K562 (cell line): ENCODE measurements around the gene LMNB1. TPM values are rescaled to one million over a fixed set of nuclear protein-coding genes. Genes with fewer than 3 reads are reported as not detected.

ENCODE experiments used
- ATAC-seq: fragments of 200-7000 bp; cut with Tn5 transposase; 3 replicates; pipeline ENCODE4 v1.9.1; 2020; ENCODE audit warnings: moderate library complexity
- BruUV-seq: library from RNA; stranded (reverse); fragments of 400-500 nt; replicated peaks from 2 replicates; lab custom pipeline; 2021; lab: Mats Ljungman, UMichigan
- CTCF ChIA-PET: fragments of 300-600 bp; formaldehyde crosslinking; extraction: SDS; loops from one replicate; lab custom pipeline; 2021; ENCODE audit warnings: low intra/inter-chr PET ratio; lab: Yijun Ruan, JAX
- POLR2A ChIA-PET: fragments of 300-600, 350-650 bp; sonication (Branson Sonifier 250); formaldehyde crosslinking; extraction: SDS; loops from one replicate; lab custom pipeline; 2021; ENCODE audit warnings: antibody characterized with exemption, inconsistent platforms; lab: Yijun Ruan, JAX
- DNase-seq, 4 experiments: peaks; one replicate each; pipeline versions ENCODE4 v3.0.0 to v3.0.0-alpha.2; 2011 to 2018; ENCODE audit warnings: low spot score in 3 of 4, mixed read lengths in 3 of 4; ENCODE audit errors: extremely low read depth in 1 of 4
- FAIRE-seq: peaks from 2 replicates; lab custom pipeline; 2011; peaks lifted over from hg19 to GRCh38; lab: Jason Lieb, UNC
- H2AFZ ChIP-seq: 2 replicates; pipeline ENCODE4 v1.6.0; 2011; ENCODE audit warnings: low read depth, low read length, control low read depth, inconsistent platforms
- H3K27ac ChIP-seq: fragments of 200-600 bp; 3 replicates; pipeline ENCODE4 v1.8.0; 2011; ENCODE audit warnings: low read depth, mild to moderate bottlenecking, control low read depth, inconsistent platforms, low read length, moderate library complexity, mixed read lengths; ENCODE audit errors: extremely low read depth
- H3K27me3 ChIP-seq, 2 experiments: fragments of 300-600 bp in 1 of 2; 2 replicates in 1 of 2; 3 replicates in 1 of 2; pipeline versions ENCODE4 v1.6.0 to v1.8.0; 2011; ENCODE audit warnings: inconsistent platforms in 2 of 2, low read length in 2 of 2, mild to moderate bottlenecking in 1 of 2, mixed read lengths in 1 of 2, moderate library complexity in 1 of 2; ENCODE audit not compliant: control insufficient read depth in 2 of 2, insufficient read depth in 2 of 2
- H3K36me3 ChIP-seq: fragments of 300-600 bp; 3 replicates; pipeline ENCODE4 v1.8.0; 2011; ENCODE audit warnings: mild to moderate bottlenecking, low read length, inconsistent platforms; ENCODE audit not compliant: control insufficient read depth, insufficient read depth
- H3K4me1 ChIP-seq, 2 experiments: fragments of 200-600 bp in 1 of 2; replicated peaks in 1 of 2; 2 replicates in 1 of 2; 3 replicates in 1 of 2; pipeline versions ENCODE4 v1.5.1 to v1.8.0; 2011; ENCODE audit warnings: inconsistent platforms in 2 of 2, low read length in 2 of 2, mild to moderate bottlenecking in 1 of 2, mixed read lengths in 1 of 2, moderate library complexity in 1 of 2; ENCODE audit not compliant: control insufficient read depth in 2 of 2, insufficient read depth in 2 of 2
- H3K4me2 ChIP-seq: 2 replicates; pipeline ENCODE4 v1.6.1; 2011; ENCODE audit warnings: low read length, control low read depth, inconsistent platforms, mixed read lengths; ENCODE audit not compliant: insufficient read depth
- H3K4me3 ChIP-seq: fragments of 200-600 bp; sonication (generic), shearing (Covaris generic); 2 replicates; pipeline ENCODE4 v1.5.1; 2016; ENCODE audit warnings: control low read depth, inconsistent platforms
- H3K79me2 ChIP-seq: fragments of 200-600 bp; 3 replicates; pipeline ENCODE4 v1.8.0; 2011; ENCODE audit warnings: low read length, inconsistent platforms; ENCODE audit not compliant: control insufficient read depth, insufficient read depth
- H3K9ac ChIP-seq, 2 experiments: 2 replicates each; pipeline versions ENCODE4 v1.6.0 to v1.6.1; 2011; ENCODE audit warnings: low read depth in 2 of 2, low read length in 2 of 2, control low read depth in 1 of 2, inconsistent platforms in 1 of 2, mild to moderate bottlenecking in 1 of 2, mixed read lengths in 1 of 2; ENCODE audit not compliant: insufficient read depth in 1 of 2
- H3K9me1 ChIP-seq: one replicate; pipeline ENCODE4 v1.6.0; 2011; ENCODE audit warnings: inconsistent platforms, mild to moderate bottlenecking, low read length, moderate library complexity; ENCODE audit not compliant: control insufficient read depth, insufficient read depth
- H3K9me3 ChIP-seq: replicated peaks from 2 replicates; pipeline ENCODE4 v1.5.1; 2011; ENCODE audit warnings: low read depth, low read length, inconsistent platforms; ENCODE audit not compliant: control insufficient read depth, insufficient read depth
- H4K20me1 ChIP-seq: replicated peaks from 2 replicates; pipeline ENCODE4 v1.6.1; 2011; ENCODE audit warnings: low read length, inconsistent platforms, mixed read lengths; ENCODE audit not compliant: control insufficient read depth, insufficient read depth
- FOSL1 ChIP-seq: fragments of 200-800 bp; sonication (Bioruptor generic); conservative IDR thresholded peaks from 2 replicates; pipeline ENCODE4 v1.6.1; 2016; ENCODE audit warnings: missing genetic modification characterization, missing compliant biosample characterization
- NFE2 ChIP-seq: IDR thresholded peaks from 2 replicates; pipeline ENCODE4 v1.6.1; 2014; ENCODE audit warnings: antibody characterized with exemption, low read depth
- NR3C1 ChIP-seq: sonication (generic); formaldehyde crosslinking; IDR thresholded peaks from 2 replicates; pipeline ENCODE4 v1.8.1; 2022; ENCODE audit warnings: missing genetic modification reagents
- PML ChIP-seq: IDR thresholded peaks from 2 replicates; pipeline ENCODE4 v1.6.1; 2012; ENCODE audit warnings: low read length, inconsistent platforms
- POLR2A ChIP-seq: fragments of 450-650 bp; conservative IDR thresholded peaks from 2 replicates; pipeline ENCODE4 v1.6.1; 2016
- POLR2G ChIP-seq: fragments of 200-400 bp; formaldehyde crosslinking; IDR thresholded peaks from 2 replicates; pipeline ENCODE4 v1.6.1; 2017; ENCODE audit warnings: low read depth, mild to moderate bottlenecking, antibody characterized with exemption, low read length, moderate library complexity
- TFAM ChIP-seq: fragments of 250-450 bp; sonication (Bioruptor Pico); conservative IDR thresholded peaks from 2 replicates; pipeline ENCODE4 v1.5.0; 2021; ENCODE audit warnings: mild to moderate bottlenecking, moderate library complexity
- XRCC4 ChIP-seq: IDR thresholded peaks from one replicate; pipeline ENCODE4 v1.6.1; 2011; ENCODE audit not compliant: insufficient read depth, insufficient read length; ENCODE audit errors: extremely low read depth
- ZC3H4 ChIP-seq: sonication (generic); formaldehyde crosslinking; IDR thresholded peaks from 2 replicates; pipeline ENCODE4 v1.9.0; 2021; ENCODE audit warnings: missing genetic modification reagents, borderline replicate concordance
- ZC3H8 ChIP-seq: fragments of 450-650 bp; IDR thresholded peaks from 2 replicates; pipeline ENCODE4 v1.6.1; 2017
- ZNF695 ChIP-seq: fragments of 450-650 bp; formaldehyde crosslinking; IDR thresholded peaks from 2 replicates; pipeline ENCODE4 v1.4.0; 2020; ENCODE audit warnings: mild to moderate bottlenecking, moderate library complexity
- ZNF699 ChIP-seq: fragments of 250-450 bp; sonication (Bioruptor Pico); IDR thresholded peaks from 2 replicates; pipeline ENCODE4 v1.8.0; 2021; ENCODE audit warnings: mild to moderate bottlenecking, moderate library complexity; ENCODE audit not compliant: insufficient replicate concordance
- ZNF75A ChIP-seq: fragments of 450-650 bp; formaldehyde crosslinking; IDR thresholded peaks from 2 replicates; pipeline ENCODE4 v1.4.0; 2020; ENCODE audit warnings: mild to moderate bottlenecking
- WGBS: fragments of 100-300 bp; shearing (Covaris generic); methylation state at CpG from one replicate; pipeline ENCODE4 v1.1.6; 2016; ENCODE audit warnings: low coverage, mixed read lengths; ENCODE audit not compliant: insufficient coverage; ENCODE audit errors: missing lambda C conversion rate; 5-methylcytosine and 5-hydroxymethylcytosine counted together
- in situ Hi-C: fragments of 300-500 bp; cut with MboI; formaldehyde crosslinking; loops from 4 replicates; pipeline ENCODE4 v1.15.0; 2018; ENCODE audit warnings: inconsistent platforms, mixed read lengths
- intact Hi-C: fragments of 100-400 bp; cut with micrococcal nuclease; formaldehyde crosslinking; loops from 2 replicates; pipeline ENCODE4 v1.14.2; 2022
- polyA plus RNA-seq, 8 experiments: library from polyadenylated mRNA; depleted of rRNA in 4 of 8; stranded (reverse) in 5 of 8; unstranded in 3 of 8; fragments of >200 nt; fragmentation: Nextera tagmentation in 2 of 8; fragmentation: Illumina TruSeq in 1 of 8; extraction: Ambion mirVana in 2 of 8; extraction: Trizol in 1 of 8; gene quantifications; 2 replicates each; pipeline versions ENCODE4 v1.2.1 to v1.2.3, GENCODE V29; 2011 to 2014; ENCODE audit warnings: inconsistent platforms in 1 of 8, missing spikeins in 1 of 8
- total RNA-seq, 7 experiments: library from RNA; depleted of rRNA in 6 of 7; stranded (reverse); fragments of >200 nt in 6 of 7; fragmentation: Illumina TruSeq in 2 of 7; extraction: Trizol in 2 of 7; gene quantifications; 2 replicates each; pipeline versions ENCODE4 v1.2.1 to v1.2.3, GENCODE V29; 2011 to 2021; ENCODE audit warnings: low replicate concordance in 1 of 7
- TF ChIP-seq, protein P1 (sequence below): fragments of 450-650 bp; IDR thresholded peaks from 2 replicates; pipeline ENCODE4 v1.6.1; 2017; ENCODE audit warnings: antibody characterized with exemption, mild to moderate bottlenecking
- TF ChIP-seq, protein P2 (sequence below): sonication (generic); formaldehyde crosslinking; IDR thresholded peaks from 2 replicates; pipeline ENCODE4 v1.8.0; 2023; ENCODE audit warnings: mild to moderate bottlenecking, missing genetic modification reagents

Gene LMNB1
- total and polyA plus RNA-seq, 9 of the 15 experiments (the other 6 are each of a cell fraction or from before 2014, with no cell fraction given): 2.8 to 190 (median 131) TPM

DNA sequence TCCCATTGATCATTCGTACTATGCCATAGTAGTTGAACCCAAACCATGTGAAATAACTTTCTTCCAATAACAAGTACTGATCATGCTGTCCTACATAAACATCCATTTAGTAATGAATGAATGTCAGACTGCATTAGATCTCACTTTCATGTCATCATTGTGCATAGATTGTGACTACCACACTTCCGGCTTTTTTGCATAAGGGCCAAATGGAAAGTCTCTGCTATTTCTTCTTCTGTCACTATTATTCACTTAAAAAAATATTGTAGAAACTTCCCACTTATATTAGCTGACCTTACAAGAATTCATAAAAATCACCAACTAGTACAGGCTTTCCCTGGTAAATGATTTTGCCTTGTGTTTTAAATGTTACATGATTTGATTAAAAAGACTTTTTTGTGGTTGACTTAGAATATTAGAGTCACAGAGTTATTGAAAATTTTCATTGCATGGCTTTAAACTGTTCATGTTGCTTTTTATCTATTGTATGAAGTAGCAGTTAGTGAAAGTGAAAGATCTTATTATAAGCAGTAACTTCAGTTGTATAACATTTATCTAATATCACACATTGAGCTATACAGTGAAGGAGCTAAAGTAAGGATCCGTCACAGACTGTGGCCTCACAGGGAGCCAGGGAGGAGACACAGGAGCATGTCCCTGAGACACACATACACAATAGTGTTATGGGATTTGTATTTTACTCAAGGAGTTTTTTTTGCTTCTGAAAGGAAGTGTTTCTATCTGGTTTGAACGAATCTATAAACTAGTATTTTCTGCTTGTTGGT, 33.9 kb downstream of the LMNB1 start:
- ChIA-PET CTCF (no interaction called here), POLR2A (interaction anchor here (0.7 to 0.9 kb wide), 2 partner anchors 134 to 193 kb away, joined by 3 read pairs; no protein-coding TSS in a partner anchor)
- in situ Hi-C loops (no loop called here), intact Hi-C loops (no loop called here)
- Histone ChIP-seq H3K4me2 (no peak overlapping the region), H3K4me1 (peaks cover 0 to 3% of the 10 kb centered on the region in 2 experiments; a peak in 1 of 5 replicates), H3K9me3 (no peaks in the 10 kb centered on the region), H3K27ac (no peak overlapping the region), H3K36me3 (peaks cover 96% of the 10 kb centered on the region), H4K20me1 (no peaks in the 10 kb centered on the region), H3K4me3 (no peak overlapping the region), H3K79me2 (peaks cover 28% of the 10 kb centered on the region), H2AFZ (no peak overlapping the region), H3K9ac (no peak overlapping the region), H3K27me3 (no peaks in the 10 kb centered on the region), H3K9me1 (no peaks in the 10 kb centered on the region)
- no peak for DNase-seq
- BruUV-seq: no TSS peak
- WGBS: 82% methylated on average over 4 of the region's 4 CpGs
- FAIRE-seq: no peak
- ATAC-seq: no peak
- TF ChIP-seq TFAM (CRISPR knock-in tag) (no peak), PML (no peak), POLR2A (no peak), ZC3H4 (CRISPR knock-in tag) (no peak), ZC3H8 (no peak), ZNF699 (CRISPR knock-in tag) (no peak), ZNF695 (no peak), NFE2 (no peak), ZNF75A (CRISPR knock-in tag) (no peak), XRCC4 (no peak), POLR2G (no peak), FOSL1 (tag) (no peak), NR3C1 (CRISPR knock-in tag) (no peak)
- TF ChIP-seq, protein P1, sequence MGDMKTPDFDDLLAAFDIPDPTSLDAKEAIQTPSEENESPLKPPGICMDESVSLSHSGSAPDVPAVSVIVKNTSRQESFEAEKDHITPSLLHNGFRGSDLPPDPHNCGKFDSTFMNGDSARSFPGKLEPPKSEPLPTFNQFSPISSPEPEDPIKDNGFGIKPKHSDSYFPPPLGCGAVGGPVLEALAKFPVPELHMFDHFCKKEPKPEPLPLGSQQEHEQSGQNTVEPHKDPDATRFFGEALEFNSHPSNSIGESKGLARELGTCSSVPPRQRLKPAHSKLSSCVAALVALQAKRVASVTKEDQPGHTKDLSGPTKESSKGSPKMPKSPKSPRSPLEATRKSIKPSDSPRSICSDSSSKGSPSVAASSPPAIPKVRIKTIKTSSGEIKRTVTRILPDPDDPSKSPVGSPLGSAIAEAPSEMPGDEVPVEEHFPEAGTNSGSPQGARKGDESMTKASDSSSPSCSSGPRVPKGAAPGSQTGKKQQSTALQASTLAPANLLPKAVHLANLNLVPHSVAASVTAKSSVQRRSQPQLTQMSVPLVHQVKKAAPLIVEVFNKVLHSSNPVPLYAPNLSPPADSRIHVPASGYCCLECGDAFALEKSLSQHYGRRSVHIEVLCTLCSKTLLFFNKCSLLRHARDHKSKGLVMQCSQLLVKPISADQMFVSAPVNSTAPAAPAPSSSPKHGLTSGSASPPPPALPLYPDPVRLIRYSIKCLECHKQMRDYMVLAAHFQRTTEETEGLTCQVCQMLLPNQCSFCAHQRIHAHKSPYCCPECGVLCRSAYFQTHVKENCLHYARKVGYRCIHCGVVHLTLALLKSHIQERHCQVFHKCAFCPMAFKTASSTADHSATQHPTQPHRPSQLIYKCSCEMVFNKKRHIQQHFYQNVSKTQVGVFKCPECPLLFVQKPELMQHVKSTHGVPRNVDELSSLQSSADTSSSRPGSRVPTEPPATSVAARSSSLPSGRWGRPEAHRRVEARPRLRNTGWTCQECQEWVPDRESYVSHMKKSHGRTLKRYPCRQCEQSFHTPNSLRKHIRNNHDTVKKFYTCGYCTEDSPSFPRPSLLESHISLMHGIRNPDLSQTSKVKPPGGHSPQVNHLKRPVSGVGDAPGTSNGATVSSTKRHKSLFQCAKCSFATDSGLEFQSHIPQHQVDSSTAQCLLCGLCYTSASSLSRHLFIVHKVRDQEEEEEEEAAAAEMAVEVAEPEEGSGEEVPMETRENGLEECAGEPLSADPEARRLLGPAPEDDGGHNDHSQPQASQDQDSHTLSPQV: no peak
- TF ChIP-seq, protein P2, sequence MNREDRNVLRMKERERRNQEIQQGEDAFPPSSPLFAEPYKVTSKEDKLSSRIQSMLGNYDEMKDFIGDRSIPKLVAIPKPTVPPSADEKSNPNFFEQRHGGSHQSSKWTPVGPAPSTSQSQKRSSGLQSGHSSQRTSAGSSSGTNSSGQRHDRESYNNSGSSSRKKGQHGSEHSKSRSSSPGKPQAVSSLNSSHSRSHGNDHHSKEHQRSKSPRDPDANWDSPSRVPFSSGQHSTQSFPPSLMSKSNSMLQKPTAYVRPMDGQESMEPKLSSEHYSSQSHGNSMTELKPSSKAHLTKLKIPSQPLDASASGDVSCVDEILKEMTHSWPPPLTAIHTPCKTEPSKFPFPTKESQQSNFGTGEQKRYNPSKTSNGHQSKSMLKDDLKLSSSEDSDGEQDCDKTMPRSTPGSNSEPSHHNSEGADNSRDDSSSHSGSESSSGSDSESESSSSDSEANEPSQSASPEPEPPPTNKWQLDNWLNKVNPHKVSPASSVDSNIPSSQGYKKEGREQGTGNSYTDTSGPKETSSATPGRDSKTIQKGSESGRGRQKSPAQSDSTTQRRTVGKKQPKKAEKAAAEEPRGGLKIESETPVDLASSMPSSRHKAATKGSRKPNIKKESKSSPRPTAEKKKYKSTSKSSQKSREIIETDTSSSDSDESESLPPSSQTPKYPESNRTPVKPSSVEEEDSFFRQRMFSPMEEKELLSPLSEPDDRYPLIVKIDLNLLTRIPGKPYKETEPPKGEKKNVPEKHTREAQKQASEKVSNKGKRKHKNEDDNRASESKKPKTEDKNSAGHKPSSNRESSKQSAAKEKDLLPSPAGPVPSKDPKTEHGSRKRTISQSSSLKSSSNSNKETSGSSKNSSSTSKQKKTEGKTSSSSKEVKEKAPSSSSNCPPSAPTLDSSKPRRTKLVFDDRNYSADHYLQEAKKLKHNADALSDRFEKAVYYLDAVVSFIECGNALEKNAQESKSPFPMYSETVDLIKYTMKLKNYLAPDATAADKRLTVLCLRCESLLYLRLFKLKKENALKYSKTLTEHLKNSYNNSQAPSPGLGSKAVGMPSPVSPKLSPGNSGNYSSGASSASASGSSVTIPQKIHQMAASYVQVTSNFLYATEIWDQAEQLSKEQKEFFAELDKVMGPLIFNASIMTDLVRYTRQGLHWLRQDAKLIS: no peak
